ENCODE data around the gene GADD45B. TPM values are rescaled to one million over a fixed set of nuclear protein-coding genes. Genes with fewer than 3 reads are reported as not detected.

Gene GADD45B
- total and polyA plus RNA-seq, 10 of the 15 experiments (the other 5 are each of a cell fraction or from before 2014, with no cell fraction given): 2.4 to 180 (median 91.1) TPM

GRCh38 chr19:2519482-2519881 lies 43.6 kb downstream of the GADD45B start (continued):
- no peak for TF ChIP-seq ZNF24 (IDR thresholded peaks at IDR 0.05)

- CTCF ChIA-PET: interaction anchor here (1.0 kb wide), 1 partner anchor 20 kb away, joined by 3 read pairs; no protein-coding TSS in a partner anchor
- FAIRE-seq: no peak
- Histone ChIP-seq H3K4me1 (ENCODE audit: control insufficient read depth, insufficient read depth, low read length) (no peaks in the 10 kb centered on the region), H4K20me1 (ENCODE audit: control insufficient read depth, insufficient read depth) (no peaks in the 10 kb centered on the region), H3K27me3 (replicated peaks in 1 of 2; ENCODE audit: control insufficient read depth in 2 of 2, insufficient read depth in 2 of 2, low read length in 1 of 2) (no peaks in the 10 kb centered on the region), H3K27ac (ENCODE audit: control insufficient read depth, insufficient read depth) (no peak overlapping the region), H2AFZ (ENCODE audit: control insufficient read depth, low read depth, low read length) (no peak overlapping the region), H3K9me3 (replicated peaks; ENCODE audit: control insufficient read depth, insufficient read depth, low read length) (no peaks in the 10 kb centered on the region), H3K79me2 (ENCODE audit: control insufficient read depth, insufficient read depth, low read length) (no peaks in the 10 kb centered on the region), H3K4me3 (no peak overlapping the region), H3K36me3 (ENCODE audit: control insufficient read depth in 2 of 2, insufficient read depth in 2 of 2, low read length in 1 of 2) (no peaks in the 10 kb centered on the region; a peak in 1 of 4 replicates), H3K9ac (ENCODE audit: control insufficient read depth, insufficient read depth, low read length) (no peak overlapping the region), H3K4me2 (ENCODE audit: control insufficient read depth, insufficient read depth) (no peak overlapping the region)
- DNase-seq (ENCODE audit: low read depth, low spot score): no peak
- WGBS (ENCODE audit: insufficient coverage, insufficient replicate concordance, low lambda C conversion rate, missing lambda C conversion rate): 65% methylated on average over 20 of the region's 20 CpGs
- BruUV-seq (replicated peaks): no TSS peak
- RAD21 ChIA-PET (ENCODE audit: unreplicated experiment): no interaction called here
- intact Hi-C loops (cut with micrococcal nuclease; ENCODE audit: unreplicated experiment): no loop called here
- in situ Hi-C loops (cut with MboI): no loop called here
- TF ChIP-seq NFYB (IDR thresholded peaks at IDR 0.05; ENCODE audit: insufficient read depth, low read depth, low read length) (no peak), KDM1A (IDR thresholded peaks at IDR 0.05; ENCODE audit: borderline replicate concordance) (no peak), ESRRA (IDR thresholded peaks at IDR 0.05; ENCODE audit: low read length) (no peak), TCF3 (IDR thresholded peaks at IDR 0.05; ENCODE audit: borderline replicate concordance, insufficient read depth, low read depth, low read length) (no peak), NKRF (conservative IDR thresholded peaks at IDR 0.05) (no peak), RCOR1 (conservative IDR thresholded peaks at IDR 0.05; ENCODE audit: low read depth, low read length) (no peak), SREBF1 (IDR thresholded peaks at IDR 0.05; ENCODE audit: low read length) (no peak), LARP7 (IDR thresholded peaks at IDR 0.05) (no peak), CREB1 (IDR thresholded peaks at IDR 0.05; ENCODE audit: low read depth) (no peak), ZSCAN29 (IDR thresholded peaks at IDR 0.05) (no peak), MTA2 (IDR thresholded peaks at IDR 0.05; ENCODE audit: low read depth) (no peak)
- SMC1A ChIA-PET (ENCODE audit: uncharacterized antibody, unreplicated experiment): interaction anchor here (1.3 kb wide), 1 partner anchor 12 kb away, joined by 4 read pairs; no protein-coding TSS in a partner anchor
- POLR2A ChIA-PET: interaction anchor here (0.6 kb wide), 1 partner anchor 15 kb away, joined by 4 read pairs; no protein-coding TSS in a partner anchor
- no peak for ATAC-seq
Observed at GRCh38 chr19:2523630-2524311, 47.8 kb downstream of the GADD45B start.
